NCI-H2029 (cell line): Measurements from ENCODE around the gene MPST.
"Not testable (repeated sequence)": the region's sequence is repeated elsewhere in the genome, so short reads cannot be mapped to it uniquely, and the experiment has no call there.

Experiments used
- DNase-seq: peaks from one replicate; lab custom pipeline; 2025; lab: John Stamatoyannopoulos, UW

The MPST gene

GRCh38 chr22:37019309-37020191 lies at the start of gene MPST, which contains the start of gene TST:
TSS of gene MPST (plus strand) at chr22:37019742. CDS start at chr22:37019837, 95 bp downstream.
TSS of gene TST (minus strand) at chr22:37019447. CDS start at chr22:37018732, 715 bp downstream.
- DNase-seq: peak; percentile 29

- DNase-seq: no peak
These were observed 48.0 kb upstream of the MPST start for GRCh38 chr22:36971341-36972125.

- no peak for DNase-seq
These were observed 42.9 kb upstream of the MPST start for GRCh38 chr22:36976606-36977005.

GRCh38 chr22:36977401-36977861 lies 42.1 kb upstream of the MPST start:
- peak; percentile 40 for DNase-seq

GRCh38 chr22:36977947-36978660 lies 41.4 kb upstream of the MPST start:
- DNase-seq: peak; percentile 56

- no peak for DNase-seq
These were observed 40.3 kb upstream of the MPST start for GRCh38 chr22:36979016-36979910.

GRCh38 chr22:36981247-36981775 lies 38.2 kb upstream of the MPST start:
- no peak for DNase-seq

GRCh38 chr22:36982136-36982535 lies 37.4 kb upstream of the MPST start:
- DNase-seq: no peak

GRCh38 chr22:36985211-36985889 lies 34.2 kb upstream of the MPST start:
- DNase-seq: no peak

- DNase-seq: no peak
These were observed 33.2 kb upstream of the MPST start for GRCh38 chr22:36986242-36986821.

GRCh38 chr22:36988075-36988832 lies 31.3 kb upstream of the MPST start:
- no peak for DNase-seq

GRCh38 chr22:36989012-36989411 lies 30.5 kb upstream of the MPST start:
- DNase-seq: not testable (repeated sequence)

- no peak for DNase-seq
These were observed 29.1 kb upstream of the MPST start for GRCh38 chr22:36990457-36990856.

- DNase-seq: no peak
These were observed 28.3 kb upstream of the MPST start for GRCh38 chr22:36991206-36991605.

- no peak for DNase-seq
These were observed 21.8 kb upstream of the MPST start for GRCh38 chr22:36997746-36998145.

GRCh38 chr22:36998620-36999351 lies 20.8 kb upstream of the MPST start:
- DNase-seq: no peak

- no peak for DNase-seq
These were observed 20.1 kb upstream of the MPST start for GRCh38 chr22:36999463-36999862.
